Trophoblast cell (in vitro differentiated cells and primary cell): ENCODE data around the gene TXNRD2.
A peak's percentile ranks its signal among the peaks of the same experiment; 100 is the strongest.

Experiments
- DNase-seq, 2 donors: peaks; one replicate each; pipeline ENCODE4 v3.0.0-alpha.2; 2016
- H2AFZ ChIP-seq: 2 replicates; pipeline ENCODE4 v1.6.1; 2013; ENCODE audit warnings: low read length, moderate library complexity, mild to moderate bottlenecking; ENCODE audit not compliant: insufficient read depth, poor library complexity
- H2AK5ac ChIP-seq: 2 replicates; pipeline ENCODE4 v1.6.1; 2013; ENCODE audit warnings: mild to moderate bottlenecking, low read length
- H2BK120ac ChIP-seq: 2 replicates; pipeline ENCODE4 v1.6.1; 2013; ENCODE audit warnings: low read length, mild to moderate bottlenecking, moderate library complexity; ENCODE audit not compliant: insufficient read depth, poor library complexity
- H2BK12ac ChIP-seq: 2 replicates; pipeline ENCODE4 v1.6.1; 2013; ENCODE audit warnings: mild to moderate bottlenecking, low read length, moderate library complexity
- H2BK5ac ChIP-seq: 2 replicates; pipeline ENCODE4 v1.6.1; 2013; ENCODE audit warnings: low read length, low read depth, moderate library complexity, mild to moderate bottlenecking; ENCODE audit not compliant: poor library complexity
- H3K14ac ChIP-seq: 2 replicates; pipeline ENCODE4 v1.6.1; 2013; ENCODE audit warnings: mild to moderate bottlenecking, low read length
- H3K18ac ChIP-seq: 2 replicates; pipeline ENCODE4 v1.6.1; 2013; ENCODE audit warnings: mild to moderate bottlenecking, low read length
- H3K23ac ChIP-seq: 2 replicates; pipeline ENCODE4 v1.6.1; 2013; ENCODE audit warnings: low read length
- H3K27ac ChIP-seq: 2 replicates; pipeline ENCODE4 v1.5.1; 2013; ENCODE audit warnings: low read depth, mild to moderate bottlenecking, inconsistent platforms, low read length, moderate library complexity
- H3K27me3 ChIP-seq: 2 replicates; pipeline ENCODE4 v1.6.1; 2013; ENCODE audit warnings: inconsistent platforms, mild to moderate bottlenecking, low read length, moderate library complexity; ENCODE audit not compliant: insufficient read depth
- H3K36me3 ChIP-seq, 2 experiments: 1 replicate in 1 of 2; 2 replicates in 1 of 2; pipeline ENCODE4 v1.6.1; 2013; ENCODE audit warnings: low read length in 2 of 2, mild to moderate bottlenecking in 2 of 2, moderate library complexity in 1 of 2; ENCODE audit not compliant: insufficient read depth in 2 of 2, control insufficient read depth in 1 of 2
- H3K4ac ChIP-seq: 2 replicates; pipeline ENCODE4 v1.6.1; 2013; ENCODE audit warnings: low read depth, mild to moderate bottlenecking, low read length, moderate library complexity
- H3K4me1 ChIP-seq, 2 experiments: 1 replicate in 1 of 2; 2 replicates in 1 of 2; pipeline ENCODE4 v1.6.1; 2013; ENCODE audit warnings: low read length in 2 of 2, mild to moderate bottlenecking in 2 of 2, moderate library complexity in 1 of 2; ENCODE audit not compliant: insufficient read depth in 2 of 2, control insufficient read depth in 1 of 2
- H3K4me2 ChIP-seq: 2 replicates; pipeline ENCODE4 v1.6.1; 2013; ENCODE audit warnings: inconsistent platforms, mild to moderate bottlenecking, low read length, moderate library complexity
- H3K4me3 ChIP-seq: 2 replicates; pipeline ENCODE4 v1.5.1; 2013; ENCODE audit warnings: mild to moderate bottlenecking, low read depth, low read length, inconsistent platforms
- H3K79me1 ChIP-seq: one replicate; pipeline ENCODE4 v1.6.1; 2013; ENCODE audit warnings: low read length
- H3K79me2 ChIP-seq: 2 replicates; pipeline ENCODE4 v1.6.1; 2013; ENCODE audit warnings: low read length, mild to moderate bottlenecking; ENCODE audit not compliant: control insufficient read depth, insufficient read depth, poor library complexity
- H3K9ac ChIP-seq: 2 replicates; pipeline ENCODE4 v1.6.1; 2013; ENCODE audit warnings: mild to moderate bottlenecking, low read length
- H3K9me3 ChIP-seq: 2 replicates; pipeline ENCODE4 v1.6.1; 2013; ENCODE audit warnings: low read depth, mild to moderate bottlenecking, control low read depth, inconsistent platforms, low read length; ENCODE audit not compliant: insufficient read depth
- H4K12ac ChIP-seq: 2 replicates; pipeline ENCODE4 v1.6.1; 2013; ENCODE audit warnings: low read depth, mild to moderate bottlenecking, low read length, moderate library complexity
- H4K8ac ChIP-seq: 2 replicates; pipeline ENCODE4 v1.6.1; 2013; ENCODE audit warnings: low read depth, mild to moderate bottlenecking, low read length, moderate library complexity
- H4K91ac ChIP-seq: one replicate; pipeline ENCODE4 v1.6.1; 2013; ENCODE audit warnings: low read depth, mild to moderate bottlenecking, low read length, moderate library complexity
- WGBS: extraction: QIAGEN DNeasy Blood & Tissue Kit; methylation state at CpG from one replicate; pipeline ENCODE4 v1.1.7; 2013; ENCODE audit warnings: missing lambda C conversion rate; ENCODE audit not compliant: insufficient read length, insufficient coverage; ENCODE audit errors: extremely low coverage; 5-methylcytosine and 5-hydroxymethylcytosine counted together

Gene TXNRD2

DNA sequence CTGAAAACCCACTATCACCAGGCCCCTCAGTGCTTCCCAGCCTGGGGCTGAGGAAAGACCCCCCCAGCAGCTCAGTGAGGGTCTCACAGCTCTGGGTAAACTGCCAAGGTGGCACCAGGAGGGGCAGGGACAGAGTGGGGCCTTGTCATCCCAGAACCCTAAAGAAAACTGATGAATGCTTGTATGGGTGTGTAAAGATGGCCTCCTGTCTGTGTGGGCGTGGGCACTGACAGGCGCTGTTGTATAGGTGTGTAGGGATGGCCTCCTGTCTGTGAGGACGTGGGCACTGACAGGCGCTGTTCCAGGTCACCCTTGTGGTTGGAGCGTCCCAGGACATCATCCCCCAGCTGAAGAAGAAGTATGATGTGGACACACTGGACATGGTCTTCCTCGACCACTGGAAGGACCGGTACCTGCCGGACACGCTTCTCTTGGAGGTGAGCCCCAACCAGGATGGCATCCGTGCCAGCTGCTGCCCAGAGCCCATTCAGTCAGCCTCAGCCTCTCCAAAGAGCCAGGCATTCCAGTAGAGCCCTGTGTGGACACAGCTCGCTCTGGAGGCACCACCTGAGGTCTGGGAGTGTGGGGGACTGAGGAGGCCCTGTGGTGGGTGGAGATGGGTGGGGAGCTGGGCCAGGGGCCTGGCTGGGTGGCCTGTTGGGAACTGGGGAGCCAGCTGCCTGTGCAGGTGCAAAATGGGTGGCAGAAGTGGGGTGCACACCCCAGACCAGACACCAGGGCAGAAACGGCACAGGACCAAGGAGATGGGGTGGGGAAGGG is 22.4 kb upstream of the TXNRD2 start:
- no peaks in the 10 kb centered on the region for H3K27me3 ChIP-seq
- no peak overlapping the region for H2AFZ ChIP-seq
- no peaks in the 10 kb centered on the region for H3K9me3 ChIP-seq
- DNase-seq = no peak
- H4K8ac ChIP-seq = no peak overlapping the region
- H3K79me2 ChIP-seq = peaks cover 5% of the 10 kb centered on the region
- peak overlapping the region; percentile 19 for H3K18ac ChIP-seq
- peak overlapping the region; percentile 50 for H2AK5ac ChIP-seq
- no peak overlapping the region for H3K4me3 ChIP-seq
- peak overlapping the region; percentile 3 for H2BK5ac ChIP-seq
- no peak overlapping the region for H3K23ac ChIP-seq
- no peak overlapping the region for H3K9ac ChIP-seq
- peak overlapping the region; percentile 84 for H4K91ac ChIP-seq
- H3K79me1 ChIP-seq = peaks cover 18% of the 10 kb centered on the region
- peaks cover 31 to 38% of the 10 kb centered on the region in 2 experiments for H3K4me1 ChIP-seq
- H3K27ac ChIP-seq = no peak overlapping the region
- WGBS = no CpG with 5 or more reads among the region's 12 CpGs
- no peak overlapping the region for H4K12ac ChIP-seq
- H2BK120ac ChIP-seq = peak overlapping the region; percentile 80
- H3K36me3 ChIP-seq = peaks cover 1 to 2% of the 10 kb centered on the region in 2 experiments
- H3K4ac ChIP-seq = peak overlapping the region; percentile 24
- H2BK12ac ChIP-seq = peak overlapping the region; percentile 87
- H3K14ac ChIP-seq = peak overlapping the region; percentile 55
- H3K4me2 ChIP-seq = no peak overlapping the region

DNA sequence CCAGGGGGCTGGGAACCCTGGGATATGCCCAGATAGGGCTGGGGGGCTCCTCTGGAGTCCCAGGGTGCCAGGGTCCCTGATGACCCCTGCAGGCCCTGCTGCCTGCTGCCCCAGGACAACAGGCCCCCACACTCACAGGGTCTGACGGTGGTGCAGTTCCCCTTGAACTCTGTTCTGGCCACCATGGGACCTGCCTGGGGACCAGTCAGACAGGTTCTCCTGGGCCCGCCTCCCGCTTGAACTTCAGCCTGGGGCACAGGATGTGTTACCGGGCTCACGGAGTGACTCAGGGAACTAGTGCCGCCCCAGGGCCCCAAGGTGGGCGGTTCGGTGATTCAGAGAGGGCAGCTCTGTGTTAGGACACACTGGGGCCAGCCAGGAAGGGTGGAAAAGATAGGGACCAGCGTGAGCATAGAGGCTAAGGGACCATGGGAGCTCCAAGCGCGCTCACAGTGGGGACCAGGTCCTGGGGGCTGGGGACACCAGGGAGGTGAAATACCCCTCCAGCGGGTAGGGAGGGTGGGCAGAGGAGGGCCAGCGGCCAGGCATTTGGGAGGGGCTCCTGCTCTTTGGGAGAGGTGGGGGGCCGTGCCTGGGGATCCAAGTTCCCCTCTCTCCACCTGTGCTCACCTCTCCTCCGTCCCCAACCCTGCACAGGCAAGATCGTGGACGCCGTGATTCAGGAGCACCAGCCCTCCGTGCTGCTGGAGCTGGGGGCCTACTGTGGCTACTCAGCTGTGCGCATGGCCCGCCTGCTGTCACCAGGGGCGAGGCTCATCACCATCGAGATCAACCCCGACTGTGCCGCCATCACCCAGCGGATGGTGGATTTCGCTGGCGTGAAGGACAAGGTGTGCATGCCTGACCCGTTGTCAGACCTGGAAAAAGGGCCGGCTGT is 21.5 kb upstream of the TXNRD2 start:
- peak; percentile 99 for DNase-seq
- H3K4me1 ChIP-seq = peaks cover 34 to 41% of the 10 kb centered on the region in 2 experiments
- peak overlapping the region; percentile 37 for H4K12ac ChIP-seq
- peak overlapping the region; percentile 87 for H2BK12ac ChIP-seq
- no peak overlapping the region for H2AFZ ChIP-seq
- peak overlapping the region; percentile 50 for H2AK5ac ChIP-seq
- peaks cover 5% of the 10 kb centered on the region for H3K79me2 ChIP-seq
- peak overlapping the region; percentile 24 for H2BK5ac ChIP-seq
- H3K27me3 ChIP-seq = no peaks in the 10 kb centered on the region
- H3K9me3 ChIP-seq = no peaks in the 10 kb centered on the region
- peak overlapping the region; percentile 62 for H3K4me2 ChIP-seq
- H4K91ac ChIP-seq = peak overlapping the region; percentile 85
- H4K8ac ChIP-seq = peak overlapping the region; percentile 75
- peak overlapping the region; percentile 78 for H3K18ac ChIP-seq
- H3K14ac ChIP-seq = peak overlapping the region; percentile 55
- peak overlapping the region; percentile 2 for H3K4me3 ChIP-seq
- peaks cover 22% of the 10 kb centered on the region for H3K79me1 ChIP-seq
- H3K9ac ChIP-seq = peak overlapping the region; percentile 15
- H3K23ac ChIP-seq = no peak overlapping the region
- H3K36me3 ChIP-seq = peaks cover under 1 to 1% of the 10 kb centered on the region in 2 experiments
- H2BK120ac ChIP-seq = peak overlapping the region; percentile 80
- no CpG with 5 or more reads among the region's 30 CpGs for WGBS
- peak overlapping the region; percentile 59 for H3K27ac ChIP-seq
- peak overlapping the region; percentile 24 for H3K4ac ChIP-seq

DNA sequence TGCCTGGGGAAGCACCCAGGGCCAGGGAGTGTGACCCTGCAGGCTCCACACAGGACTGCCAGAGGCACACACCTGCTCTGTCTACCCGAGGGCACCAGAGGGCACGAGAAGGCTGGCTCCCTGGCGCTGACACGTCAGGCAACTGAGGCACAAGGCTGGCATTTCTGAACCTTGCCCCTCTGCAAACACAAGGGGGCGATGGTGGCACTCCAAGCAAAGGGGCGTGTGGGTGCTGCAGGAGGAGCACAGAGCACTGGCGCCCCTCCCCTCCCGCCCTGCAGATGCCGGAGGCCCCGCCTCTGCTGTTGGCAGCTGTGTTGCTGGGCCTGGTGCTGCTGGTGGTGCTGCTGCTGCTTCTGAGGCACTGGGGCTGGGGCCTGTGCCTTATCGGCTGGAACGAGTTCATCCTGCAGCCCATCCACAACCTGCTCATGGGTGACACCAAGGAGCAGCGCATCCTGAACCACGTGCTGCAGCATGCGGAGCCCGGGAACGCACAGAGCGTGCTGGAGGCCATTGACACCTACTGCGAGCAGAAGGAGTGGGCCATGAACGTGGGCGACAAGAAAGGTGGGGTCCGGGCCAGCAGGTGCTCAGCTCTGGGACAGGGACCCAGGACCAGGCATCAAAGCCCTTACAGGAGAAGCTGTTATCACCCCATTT is 20.8 kb upstream of the TXNRD2 start:
- H3K27ac ChIP-seq = peak overlapping the region; percentile 40
- H3K14ac ChIP-seq = peak overlapping the region; percentile 68
- WGBS = no CpG with 5 or more reads among the region's 22 CpGs
- H4K91ac ChIP-seq = peak overlapping the region; percentile 85
- H2AFZ ChIP-seq = no peak overlapping the region
- H3K4me3 ChIP-seq = no peak overlapping the region
- H3K79me1 ChIP-seq = peaks cover 22% of the 10 kb centered on the region
- H3K4ac ChIP-seq = peak overlapping the region; percentile 3
- H2AK5ac ChIP-seq = peak overlapping the region; percentile 80
- peak overlapping the region; percentile 78 for H3K18ac ChIP-seq
- peak overlapping the region; percentile 82 for H2BK12ac ChIP-seq
- H4K8ac ChIP-seq = peak overlapping the region; percentile 75
- no peak overlapping the region for H4K12ac ChIP-seq
- H3K9me3 ChIP-seq = no peaks in the 10 kb centered on the region
- H3K23ac ChIP-seq = no peak overlapping the region
- peak; percentile 88 to 90 for DNase-seq
- H2BK5ac ChIP-seq = peak overlapping the region; percentile 24
- no peak overlapping the region for H3K9ac ChIP-seq
- peaks cover 5% of the 10 kb centered on the region for H3K79me2 ChIP-seq
- H3K36me3 ChIP-seq = no peaks in the 10 kb centered on the region
- H3K4me2 ChIP-seq = peak overlapping the region; percentile 58
- H3K27me3 ChIP-seq = no peaks in the 10 kb centered on the region
- peak overlapping the region; percentile 67 for H2BK120ac ChIP-seq
- peaks cover 34 to 41% of the 10 kb centered on the region in 2 experiments for H3K4me1 ChIP-seq

DNA sequence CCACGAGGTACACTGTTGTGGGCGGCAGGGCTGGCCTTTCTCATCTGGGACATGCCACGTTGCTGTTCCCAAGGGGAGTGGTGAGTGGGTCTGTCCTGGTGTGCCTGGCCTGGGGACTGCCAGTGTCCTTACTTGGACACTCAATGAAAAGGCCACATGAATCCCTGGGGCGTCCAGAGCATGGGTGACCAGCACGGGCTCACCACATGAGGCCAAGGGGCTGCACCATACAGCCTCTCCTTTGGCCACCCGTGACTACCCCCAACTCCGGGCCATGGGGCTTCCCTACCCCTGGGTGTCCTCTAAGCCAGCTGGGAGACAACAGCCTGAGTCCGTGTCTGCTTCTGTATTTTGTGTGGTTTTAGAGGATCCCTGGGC is 20.2 kb upstream of the TXNRD2 start:
- Histone ChIP-seq H4K12ac (no peak overlapping the region), H3K4ac (no peak overlapping the region), H4K91ac (peak overlapping the region; percentile 40), H3K4me1 (peaks cover 34 to 41% of the 10 kb centered on the region in 2 experiments), H2AK5ac (peak overlapping the region; percentile 8), H3K36me3 (no peaks in the 10 kb centered on the region), H3K9ac (no peak overlapping the region), H3K18ac (no peak overlapping the region), H3K9me3 (no peaks in the 10 kb centered on the region), H2AFZ (no peak overlapping the region), H4K8ac (no peak overlapping the region), H3K23ac (no peak overlapping the region), H3K27ac (no peak overlapping the region), H3K27me3 (no peaks in the 10 kb centered on the region), H3K4me2 (no peak overlapping the region), H2BK12ac (peak overlapping the region; percentile 37), H3K79me2 (peaks cover 5% of the 10 kb centered on the region), H3K4me3 (no peak overlapping the region), H2BK5ac (no peak overlapping the region), H2BK120ac (peak overlapping the region; percentile 23), H3K79me1 (peaks cover 22% of the 10 kb centered on the region), H3K14ac (peak overlapping the region; percentile 10)
- no CpG with 5 or more reads among the region's 8 CpGs for WGBS
- DNase-seq = no peak
